Measurements from ENCODE around the gene SPRR1A.
"Not testable (repeated sequence)": the region's sequence is repeated elsewhere in the genome, so short reads cannot be mapped to it uniquely, and the experiment has no call there.

SPRR1A gene

DNA sequence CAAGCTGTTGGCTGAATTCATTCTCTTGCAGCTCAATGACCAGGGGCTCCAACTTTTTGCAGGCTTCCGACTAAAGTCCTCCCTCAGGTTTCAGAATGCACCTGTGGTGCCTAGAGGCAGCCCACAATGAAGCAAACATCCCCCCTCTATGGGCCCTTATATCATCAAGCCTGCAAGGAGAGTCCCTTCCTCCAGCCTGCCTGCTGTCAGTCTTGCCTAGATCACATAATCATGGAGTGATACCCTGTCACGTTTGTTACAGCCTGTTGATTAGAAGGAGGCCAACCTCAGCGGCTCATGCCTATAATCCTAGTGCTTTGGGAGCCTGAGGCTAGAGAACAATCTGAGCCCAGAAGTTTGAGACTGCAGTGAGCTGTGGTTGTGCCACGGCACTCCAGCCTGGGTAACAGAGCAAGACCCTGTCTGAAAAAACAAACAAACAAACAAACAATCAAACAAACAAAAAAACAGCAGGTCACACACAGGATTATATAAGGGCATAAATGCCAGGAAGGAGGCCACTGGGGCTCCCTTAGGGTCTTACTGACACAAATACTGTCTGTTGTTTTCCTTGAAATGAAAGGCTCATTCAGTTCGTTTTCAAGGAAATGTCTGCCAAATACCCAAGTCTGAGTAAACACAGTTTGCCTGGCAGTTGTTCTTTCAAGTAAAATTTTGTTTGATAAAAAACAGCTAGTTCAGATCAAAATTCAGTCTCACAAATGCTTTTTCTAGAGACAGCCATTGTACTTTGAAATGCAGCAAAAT lies 12.9 kb downstream of the SPRR1A start:
- Histone ChIP-seq H3K27ac (ENCODE audit: low read depth, low read length) (no peak overlapping the region), H3K9ac (ENCODE audit: low read depth, low read length) (no peak overlapping the region), H3K9me3 (ENCODE audit: control insufficient read depth, insufficient read depth, low read length) (peaks cover 9% of the 10 kb centered on the region; the same call in 1 of the 2 replicates), H3K4me1 (ENCODE audit: control insufficient read depth, insufficient read depth, low read length) (0 out of 2 replicates have a peak, but pooled peaks cover 9% of the 10 kb centered on the region), H3K27me3 (ENCODE audit: control insufficient read depth, insufficient read depth, low read length) (no peaks in the 10 kb centered on the region), H3K36me3 (ENCODE audit: control insufficient read depth, insufficient read depth, low read length) (no peaks in the 10 kb centered on the region), H3K4me3 (ENCODE audit: low read depth, low read length) (no peak overlapping the region)

DNA sequence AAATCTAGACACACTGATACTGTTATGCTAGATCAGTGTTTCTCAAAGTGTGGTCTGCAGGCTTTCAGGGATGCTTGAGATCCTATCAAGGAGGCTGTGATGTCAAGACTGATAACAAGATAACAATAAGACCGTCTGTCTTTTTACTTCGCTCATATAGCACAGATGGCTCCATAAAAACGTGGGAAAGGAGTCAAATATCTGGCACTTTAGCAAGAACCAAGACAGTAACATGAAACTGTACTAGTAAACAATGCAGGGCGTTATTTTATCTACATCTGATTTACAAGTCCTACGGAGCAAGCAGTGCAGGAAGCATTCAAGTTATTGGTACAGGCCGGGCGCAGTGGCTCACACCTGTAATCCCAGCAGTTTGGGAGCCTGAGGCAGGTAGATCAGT lies 14.0 kb downstream of the SPRR1A start:
- no peaks in the 10 kb centered on the region for H3K27me3 ChIP-seq (ENCODE audit: control insufficient read depth, insufficient read depth, low read length)
- peaks cover 9% of the 10 kb centered on the region; the same call in 1 of the 2 replicates for H3K9me3 ChIP-seq (ENCODE audit: control insufficient read depth, insufficient read depth, low read length)
- no peak overlapping the region for H3K4me3 ChIP-seq (ENCODE audit: low read depth, low read length)
- no peak overlapping the region for H3K9ac ChIP-seq (ENCODE audit: low read depth, low read length)
- no peaks in the 10 kb centered on the region for H3K36me3 ChIP-seq (ENCODE audit: control insufficient read depth, insufficient read depth, low read length)
- 0 out of 2 replicates have a peak, but pooled peaks cover 9% of the 10 kb centered on the region for H3K4me1 ChIP-seq (ENCODE audit: control insufficient read depth, insufficient read depth, low read length)
- no peak overlapping the region for H3K27ac ChIP-seq (ENCODE audit: low read depth, low read length)

DNA sequence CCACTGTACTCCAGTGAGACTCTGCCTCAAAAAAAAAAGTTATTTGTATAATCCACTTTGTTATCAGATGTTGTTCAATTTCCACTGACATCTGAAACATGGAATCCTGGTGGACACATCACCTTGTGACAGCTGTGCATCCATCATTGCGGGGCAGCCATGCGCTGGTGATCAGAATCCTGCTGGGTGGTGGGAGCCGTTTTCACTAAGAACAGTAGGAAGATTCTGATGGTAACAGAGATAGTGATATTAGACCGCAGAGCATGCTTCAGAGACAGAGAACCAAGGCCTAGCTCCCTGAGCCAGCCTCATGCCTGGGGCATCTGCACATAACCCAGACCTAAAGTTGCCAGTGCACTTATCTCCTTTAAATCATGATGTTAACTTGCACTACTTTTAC lies 14.6 kb downstream of the SPRR1A start:
- no peak overlapping the region for H3K9ac ChIP-seq (ENCODE audit: low read depth, low read length)
- no peaks in the 10 kb centered on the region for H3K36me3 ChIP-seq (ENCODE audit: control insufficient read depth, insufficient read depth, low read length)
- H3K27ac ChIP-seq (ENCODE audit: low read depth, low read length) = no peak overlapping the region
- peaks cover 9% of the 10 kb centered on the region; the same call in 1 of the 2 replicates for H3K9me3 ChIP-seq (ENCODE audit: control insufficient read depth, insufficient read depth, low read length)
- no peak overlapping the region for H3K4me3 ChIP-seq (ENCODE audit: low read depth, low read length)
- 0 out of 2 replicates have a peak, but pooled peaks cover 9% of the 10 kb centered on the region for H3K4me1 ChIP-seq (ENCODE audit: control insufficient read depth, insufficient read depth, low read length)
- H3K27me3 ChIP-seq (ENCODE audit: control insufficient read depth, insufficient read depth, low read length) = no peaks in the 10 kb centered on the region

GRCh38 chr1:152999818-153000217 lies 15.9 kb downstream of the SPRR1A start:
- H3K27me3 ChIP-seq (ENCODE audit: control insufficient read depth, insufficient read depth, low read length) = no peaks in the 10 kb centered on the region
- no peak overlapping the region for H3K9ac ChIP-seq (ENCODE audit: low read depth, low read length)
- H3K36me3 ChIP-seq (ENCODE audit: control insufficient read depth, insufficient read depth, low read length) = no peaks in the 10 kb centered on the region
- 0 out of 2 replicates have a peak, but pooled peaks cover 9% of the 10 kb centered on the region for H3K4me1 ChIP-seq (ENCODE audit: control insufficient read depth, insufficient read depth, low read length)
- no peak overlapping the region for H3K4me3 ChIP-seq (ENCODE audit: low read depth, low read length)
- H3K27ac ChIP-seq (ENCODE audit: low read depth, low read length) = no peak overlapping the region
- H3K9me3 ChIP-seq (ENCODE audit: control insufficient read depth, insufficient read depth, low read length) = peaks cover 9% of the 10 kb centered on the region; the same call in 1 of the 2 replicates

- Histone ChIP-seq H3K9me3 (ENCODE audit: control insufficient read depth, insufficient read depth, low read length) (peaks cover 6% of the 10 kb centered on the region; the same call in 1 of the 2 replicates), H3K9ac (ENCODE audit: low read depth, low read length) (no peak overlapping the region), H3K36me3 (ENCODE audit: control insufficient read depth, insufficient read depth, low read length) (no peaks in the 10 kb centered on the region), H3K27ac (ENCODE audit: low read depth, low read length) (no peak overlapping the region), H3K27me3 (ENCODE audit: control insufficient read depth, insufficient read depth, low read length) (no peaks in the 10 kb centered on the region), H3K4me3 (ENCODE audit: low read depth, low read length) (no peak overlapping the region), H3K4me1 (ENCODE audit: control insufficient read depth, insufficient read depth, low read length) (0 out of 2 replicates have a peak, but pooled peaks cover 9% of the 10 kb centered on the region)
Measured at GRCh38 chr1:153000294-153000693, 16.4 kb downstream of the SPRR1A start.

- no peaks in the 10 kb centered on the region for H3K27me3 ChIP-seq (ENCODE audit: control insufficient read depth, insufficient read depth, low read length)
- no peak within 1 kb of the TSS for H3K27ac ChIP-seq (ENCODE audit: low read depth, low read length)
- H3K4me1 ChIP-seq (ENCODE audit: control insufficient read depth, insufficient read depth, low read length) = 0 out of 2 replicates have a peak, but pooled peaks cover 7% of the 10 kb centered on the region
- H3K9me3 ChIP-seq (ENCODE audit: control insufficient read depth, insufficient read depth, low read length) = peaks cover 3% of the 10 kb centered on the region; the same call in 1 of the 2 replicates
- H3K9ac ChIP-seq (ENCODE audit: low read depth, low read length) = no peak within 1 kb of the TSS
- H3K36me3 ChIP-seq (ENCODE audit: control insufficient read depth, insufficient read depth, low read length) = no peaks in the 10 kb centered on the region
- H3K4me3 ChIP-seq (ENCODE audit: low read depth, low read length) = no peak within 1 kb of the TSS
Measured at GRCh38 chr1:153001382-153001781, 17.5 kb downstream of the SPRR1A start, which contains the start of gene SPRR3. SPRR3 (plus strand) TSS chr1:153001749; CDS start chr1:153003021, 1,272 bp downstream.

GRCh38 chr1:153011235-153011758 lies 27.4 kb downstream of the SPRR1A start:
- not testable (repeated sequence) for H3K9me3 ChIP-seq (ENCODE audit: control insufficient read depth, insufficient read depth, low read length); H3K27me3 ChIP-seq (ENCODE audit: control insufficient read depth, insufficient read depth, low read length); H3K9ac ChIP-seq (ENCODE audit: low read depth, low read length); H3K4me3 ChIP-seq (ENCODE audit: low read depth, low read length); H3K27ac ChIP-seq (ENCODE audit: low read depth, low read length); H3K36me3 ChIP-seq (ENCODE audit: control insufficient read depth, insufficient read depth, low read length); H3K4me1 ChIP-seq (ENCODE audit: control insufficient read depth, insufficient read depth, low read length)

DNA sequence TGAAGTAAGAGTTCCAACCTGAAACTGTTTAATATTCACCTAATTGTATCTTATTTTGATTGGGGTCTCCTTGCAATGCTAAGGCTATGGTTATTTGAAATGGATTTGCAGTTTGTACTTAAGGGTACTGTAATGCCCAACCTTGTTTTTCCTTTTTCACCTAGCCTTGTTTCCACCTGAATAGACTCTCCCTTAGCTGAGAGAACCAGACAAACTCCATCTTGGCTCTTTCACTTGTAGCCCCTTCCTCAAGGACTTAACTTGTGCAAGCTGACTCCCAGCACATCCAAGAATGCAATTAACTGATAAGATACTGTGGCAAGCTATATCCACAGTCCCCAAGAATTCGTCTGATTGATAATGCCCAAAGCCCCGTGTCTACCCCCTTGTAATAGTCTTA lies 37.9 kb downstream of the SPRR1A start:
- H3K9me3 ChIP-seq (ENCODE audit: control insufficient read depth, insufficient read depth, low read length); H3K4me3 ChIP-seq (ENCODE audit: low read depth, low read length); H3K36me3 ChIP-seq (ENCODE audit: control insufficient read depth, insufficient read depth, low read length); H3K4me1 ChIP-seq (ENCODE audit: control insufficient read depth, insufficient read depth, low read length); H3K27me3 ChIP-seq (ENCODE audit: control insufficient read depth, insufficient read depth, low read length); H3K27ac ChIP-seq (ENCODE audit: low read depth, low read length); H3K9ac ChIP-seq (ENCODE audit: low read depth, low read length): not testable (repeated sequence)

- not testable (repeated sequence) for H3K36me3 ChIP-seq (ENCODE audit: control insufficient read depth, insufficient read depth, low read length); H3K4me3 ChIP-seq (ENCODE audit: low read depth, low read length); H3K27ac ChIP-seq (ENCODE audit: low read depth, low read length); H3K9ac ChIP-seq (ENCODE audit: low read depth, low read length); H3K9me3 ChIP-seq (ENCODE audit: control insufficient read depth, insufficient read depth, low read length); H3K27me3 ChIP-seq (ENCODE audit: control insufficient read depth, insufficient read depth, low read length); H3K4me1 ChIP-seq (ENCODE audit: control insufficient read depth, insufficient read depth, low read length)
Measured at GRCh38 chr1:153022340-153022739, 38.5 kb downstream of the SPRR1A start.

DNA sequence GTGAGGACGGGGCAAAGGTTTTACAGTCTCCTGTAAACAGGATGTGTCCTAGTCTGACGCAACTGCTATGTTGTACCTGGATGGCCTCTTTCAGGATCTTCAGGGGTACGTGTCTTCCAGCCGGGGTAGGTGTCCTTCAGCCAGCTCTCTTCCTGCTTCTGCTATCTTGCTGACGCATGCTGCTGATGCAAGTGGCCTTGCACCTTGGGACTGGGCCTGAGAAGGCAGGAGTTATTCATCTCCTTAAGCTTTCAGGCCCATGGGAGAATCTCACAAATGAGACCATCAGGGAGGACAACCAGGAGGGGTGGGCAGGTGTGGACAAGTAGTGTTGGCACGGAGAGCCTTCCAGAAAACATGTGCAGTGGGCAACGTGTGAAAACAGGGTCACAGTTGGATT lies 39.2 kb downstream of the SPRR1A start:
- Histone ChIP-seq H3K36me3 (ENCODE audit: control insufficient read depth, insufficient read depth, low read length) (no peaks in the 10 kb centered on the region), H3K9ac (ENCODE audit: low read depth, low read length) (no peak overlapping the region), H3K9me3 (ENCODE audit: control insufficient read depth, insufficient read depth, low read length) (no peaks in the 10 kb centered on the region), H3K27me3 (ENCODE audit: control insufficient read depth, insufficient read depth, low read length) (no peaks in the 10 kb centered on the region), H3K4me1 (ENCODE audit: control insufficient read depth, insufficient read depth, low read length) (peaks cover 9% of the 10 kb centered on the region; the same call in 1 of the 2 replicates), H3K27ac (ENCODE audit: low read depth, low read length) (no peak overlapping the region), H3K4me3 (ENCODE audit: low read depth, low read length) (no peak overlapping the region)

DNA sequence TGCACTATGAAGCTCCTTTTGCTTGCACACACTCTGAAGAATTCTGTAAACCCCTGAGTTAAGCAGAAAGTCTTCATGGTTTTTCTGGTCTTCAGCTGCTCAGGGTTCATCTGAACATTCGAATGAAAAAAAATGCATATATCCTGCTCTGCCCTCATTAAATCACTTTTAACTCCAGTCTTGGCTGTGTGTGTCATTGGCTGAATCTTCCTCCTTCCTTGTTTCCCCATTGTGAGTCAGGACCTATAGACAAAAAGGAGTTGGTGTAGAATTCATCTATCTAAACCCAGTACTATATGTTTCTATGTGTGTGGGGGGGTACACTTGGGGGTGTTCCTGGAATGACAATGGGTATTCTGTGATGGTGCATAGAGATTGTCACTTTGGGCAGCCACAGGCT lies 40.5 kb downstream of the SPRR1A start:
- Histone ChIP-seq H3K4me1 (ENCODE audit: control insufficient read depth, insufficient read depth, low read length) (peaks cover 9% of the 10 kb centered on the region; the same call in 1 of the 2 replicates), H3K27ac (ENCODE audit: low read depth, low read length) (no peak overlapping the region), H3K36me3 (ENCODE audit: control insufficient read depth, insufficient read depth, low read length) (no peaks in the 10 kb centered on the region)

More for the DNA sequence above, 40.5 kb downstream of the SPRR1A start:
- no peak overlapping the region for H3K4me3 ChIP-seq (ENCODE audit: low read depth, low read length)
- H3K9ac ChIP-seq (ENCODE audit: low read depth, low read length) = no peak overlapping the region
- no peaks in the 10 kb centered on the region for H3K27me3 ChIP-seq (ENCODE audit: control insufficient read depth, insufficient read depth, low read length)
- H3K9me3 ChIP-seq (ENCODE audit: control insufficient read depth, insufficient read depth, low read length) = no peaks in the 10 kb centered on the region

All from HUES48 (cell line).